VCaP (cell line): ENCODE data around the gene CAPRIN2.

Source experiments
- H3K27ac ChIP-seq: fragments of 450-650 bp; 2 replicates; pipeline ENCODE4 v1.5.1; 2017
- CTCF ChIP-seq: fragments of 450-650 bp; conservative IDR thresholded peaks from 2 replicates; pipeline ENCODE4 v1.5.1; 2017; ENCODE audit warnings: mild to moderate bottlenecking, moderate library complexity

The CAPRIN2 gene

DNA sequence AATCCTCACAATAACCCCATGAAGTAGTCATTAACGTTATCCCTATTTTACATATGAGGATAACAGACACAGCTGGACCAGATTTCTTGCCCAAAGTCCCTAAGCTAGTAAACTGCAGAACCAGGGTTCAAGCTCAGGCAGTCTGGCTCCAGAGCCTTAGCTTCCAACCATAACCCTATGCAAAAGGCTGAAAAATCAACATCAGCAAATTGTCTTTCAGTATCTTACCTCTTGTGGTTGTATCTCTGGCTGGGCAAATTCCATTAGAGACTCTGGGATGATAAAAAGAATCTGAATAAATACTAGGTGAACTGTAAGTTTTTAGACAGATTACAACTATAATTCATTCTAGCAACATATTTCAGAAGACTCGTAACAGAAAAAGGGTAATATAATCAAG is 24.7 kb downstream of the CAPRIN2 start:
- TF ChIP-seq CTCF, result no peak
- no peak overlapping the region for H3K27ac ChIP-seq

DNA sequence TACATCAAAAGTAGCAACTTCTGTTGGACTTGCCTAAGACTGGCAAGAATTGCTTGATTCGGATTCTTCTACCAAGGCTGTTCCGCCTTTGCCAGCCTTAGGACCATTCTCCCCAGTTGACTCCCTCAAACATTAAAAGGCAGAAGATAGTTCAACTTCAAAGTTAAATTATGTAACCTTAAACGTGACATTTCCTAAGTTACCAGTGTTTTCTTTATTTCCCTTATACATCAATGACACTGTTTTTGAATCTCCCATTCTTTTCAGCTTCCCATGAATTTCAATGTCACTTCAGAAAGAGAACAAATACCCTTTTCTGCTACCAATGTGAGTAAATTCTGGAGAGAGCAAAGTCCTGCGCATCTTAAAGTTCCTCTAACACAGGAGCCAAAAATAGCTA is 25.2 kb downstream of the CAPRIN2 start:
- no peak overlapping the region for H3K27ac ChIP-seq
- no peak for TF ChIP-seq CTCF

GRCh38 chr12:30726647-30727046 is 28.1 kb downstream of the CAPRIN2 start:
- TF ChIP-seq CTCF, result no peak
- no peak overlapping the region for H3K27ac ChIP-seq

- no peak for TF ChIP-seq CTCF
- no peak overlapping the region for H3K27ac ChIP-seq
These were observed 29.0 kb downstream of the CAPRIN2 start for GRCh38 chr12:30725739-30726138.

DNA sequence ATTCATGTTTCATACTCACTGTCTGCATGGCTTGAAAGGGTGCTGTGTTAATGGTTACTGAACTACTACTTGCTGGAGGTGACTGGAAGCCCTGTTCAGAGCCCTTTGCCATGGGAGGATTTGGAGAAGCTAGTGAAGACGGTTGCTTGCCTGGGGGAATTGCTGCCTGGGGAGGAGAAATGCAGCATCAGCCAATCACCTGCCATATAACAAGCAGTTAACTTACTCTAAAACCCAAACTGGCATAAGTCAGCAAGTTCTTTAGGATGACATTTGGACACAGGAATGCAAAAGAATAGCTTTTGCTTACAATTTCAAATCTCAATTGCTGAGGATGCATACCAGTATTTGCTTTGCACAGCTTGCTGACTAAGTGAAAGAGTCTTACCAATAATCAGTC is 35.7 kb downstream of the CAPRIN2 start:
- no peak overlapping the region for H3K27ac ChIP-seq
- no peak for TF ChIP-seq CTCF

DNA sequence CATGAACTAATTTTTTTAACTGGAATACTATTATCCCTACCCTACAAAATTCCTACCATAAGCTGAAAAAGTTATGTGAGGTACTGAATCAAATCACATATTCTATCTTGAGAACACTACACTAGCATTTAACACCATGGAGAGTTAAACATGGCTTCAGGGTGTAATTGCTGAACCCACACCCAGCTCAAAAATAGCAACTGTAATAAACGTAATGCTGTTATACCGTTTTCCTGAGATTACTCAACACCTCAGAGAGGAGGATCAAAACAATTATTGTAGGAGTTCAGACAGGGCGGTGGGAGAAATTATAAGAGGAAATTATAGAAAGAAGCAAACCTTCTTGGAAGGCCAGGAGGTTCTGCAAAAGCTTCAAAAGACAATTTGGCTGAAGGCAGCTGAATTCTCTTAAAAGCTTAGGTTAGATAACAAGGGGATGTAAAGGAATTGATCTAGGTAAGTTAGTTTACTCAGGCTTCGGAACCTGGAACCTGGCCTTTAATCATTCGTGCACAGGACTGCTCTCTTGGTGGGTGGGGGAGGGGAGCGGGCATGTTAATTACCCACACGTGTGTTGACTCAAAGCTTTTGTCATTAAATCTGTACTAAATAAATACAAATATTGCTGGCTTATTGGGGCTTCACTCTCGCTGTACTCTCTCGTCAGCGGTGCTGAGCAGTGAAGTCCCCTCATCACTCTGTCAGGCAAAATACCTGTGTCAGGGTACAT is 47.0 kb downstream of the CAPRIN2 start:
- peak overlapping the region; percentile 84 for H3K27ac ChIP-seq
- TF ChIP-seq CTCF, result no peak

DNA sequence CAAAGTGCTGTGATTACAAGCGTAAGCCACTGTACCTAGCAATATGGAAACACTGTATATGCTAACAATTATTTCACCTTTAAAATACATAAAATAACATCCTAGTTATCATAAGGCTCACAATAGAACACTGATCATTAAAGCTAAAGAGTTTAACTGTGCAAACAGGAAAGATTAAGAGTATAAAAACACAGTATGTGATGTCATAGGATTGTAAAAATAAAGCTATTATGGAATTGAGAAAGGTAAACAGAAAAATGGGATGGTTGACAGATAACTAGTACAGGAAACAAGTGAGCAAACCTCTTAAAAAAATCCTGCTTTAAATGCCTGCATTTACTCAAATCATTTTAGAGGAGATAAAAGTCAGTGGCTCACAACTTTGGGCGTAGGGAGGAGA is 48.3 kb downstream of the CAPRIN2 start:
- H3K27ac ChIP-seq, result peak overlapping the region; percentile 84
- no peak for TF ChIP-seq CTCF
